GM12878 (cell line): ENCODE measurements around the gene DNMT3A.

Experiments used
- CBFB ChIP-seq: IDR thresholded peaks from 2 replicates; pipeline ENCODE4 v1.6.1; 2016; ENCODE audit warnings: antibody characterized with exemption, low read depth
- CHD2 ChIP-seq: IDR thresholded peaks from 2 replicates; pipeline ENCODE4 v1.6.1; 2011; ENCODE audit warnings: low read depth, low read length, improper control_type of control experiment, borderline replicate concordance
- FOS ChIP-seq: IDR thresholded peaks from 3 replicates; pipeline ENCODE4 v1.6.1; 2011; ENCODE audit warnings: borderline replicate concordance; ENCODE audit not compliant: insufficient read length; ENCODE audit errors: extremely low read depth
- HDGF ChIP-seq: fragments of 450-650 bp; IDR thresholded peaks from 2 replicates; pipeline ENCODE4 v1.6.1; 2016; ENCODE audit warnings: antibody characterized with exemption
- KLF5 ChIP-seq: fragments of 450-650 bp; IDR thresholded peaks from 2 replicates; pipeline ENCODE4 v1.6.1; 2014; ENCODE audit warnings: mild to moderate bottlenecking; ENCODE audit not compliant: partially characterized antibody
- NR2F1 ChIP-seq: fragments of 450-650 bp; conservative IDR thresholded peaks from 2 replicates; pipeline ENCODE4 v1.6.1; 2017; ENCODE audit warnings: mild to moderate bottlenecking
- RAD51 ChIP-seq: fragments of 450-650 bp; IDR thresholded peaks from 2 replicates; pipeline ENCODE4 v1.6.1; 2016; ENCODE audit warnings: moderate library complexity, mild to moderate bottlenecking, inconsistent platforms
- RFX5 ChIP-seq: IDR thresholded peaks from 2 replicates; pipeline ENCODE4 v1.6.1; 2011; ENCODE audit warnings: low read depth, low read length, improper control_type of control experiment
- USF2 ChIP-seq: IDR thresholded peaks from 2 replicates; pipeline ENCODE4 v1.6.1; 2011; ENCODE audit warnings: low read depth, low read length, improper control_type of control experiment, borderline replicate concordance
- ZNF24 ChIP-seq: fragments of 450-650 bp; IDR thresholded peaks from 2 replicates; pipeline ENCODE4 v1.6.1; 2017; ENCODE audit warnings: antibody characterized with exemption, mild to moderate bottlenecking
- TF ChIP-seq, protein P1 (sequence below), 3 experiments: IDR thresholded peaks in 2 of 3; conservative IDR thresholded peaks in 1 of 3; 2 replicates each; pipeline ENCODE4 v1.5.1; 2011; ENCODE audit warnings: low read depth in 3 of 3, low read length in 3 of 3, mild to moderate bottlenecking in 3 of 3, control low read depth in 2 of 3, moderate library complexity in 2 of 3, inconsistent platforms in 1 of 3, mixed read lengths in 1 of 3; ENCODE audit not compliant: control insufficient read depth in 2 of 3, insufficient read depth in 1 of 3; ENCODE audit errors: extremely low read depth in 1 of 3

DNA sequence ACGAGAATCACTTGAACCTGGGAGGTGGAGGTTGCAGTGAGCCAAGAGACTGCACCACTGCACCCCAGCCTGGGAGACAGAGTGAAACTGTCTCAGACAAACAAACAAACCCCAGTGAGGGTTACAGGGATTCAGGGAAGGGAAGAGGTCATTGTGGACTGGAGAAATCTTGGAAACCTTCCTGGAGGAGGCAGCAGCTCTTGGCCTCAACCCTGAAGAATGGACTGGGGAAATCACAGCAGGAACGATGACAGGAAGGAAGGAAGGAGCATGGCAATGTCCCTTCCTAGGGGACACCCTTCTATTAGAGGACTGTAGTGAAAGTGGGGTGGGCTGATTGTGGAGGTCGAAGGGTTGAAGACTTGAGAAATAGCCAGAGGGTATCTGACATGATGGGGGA is 72.5 kb downstream of the DNMT3A start:
- TF ChIP-seq, protein P1, sequence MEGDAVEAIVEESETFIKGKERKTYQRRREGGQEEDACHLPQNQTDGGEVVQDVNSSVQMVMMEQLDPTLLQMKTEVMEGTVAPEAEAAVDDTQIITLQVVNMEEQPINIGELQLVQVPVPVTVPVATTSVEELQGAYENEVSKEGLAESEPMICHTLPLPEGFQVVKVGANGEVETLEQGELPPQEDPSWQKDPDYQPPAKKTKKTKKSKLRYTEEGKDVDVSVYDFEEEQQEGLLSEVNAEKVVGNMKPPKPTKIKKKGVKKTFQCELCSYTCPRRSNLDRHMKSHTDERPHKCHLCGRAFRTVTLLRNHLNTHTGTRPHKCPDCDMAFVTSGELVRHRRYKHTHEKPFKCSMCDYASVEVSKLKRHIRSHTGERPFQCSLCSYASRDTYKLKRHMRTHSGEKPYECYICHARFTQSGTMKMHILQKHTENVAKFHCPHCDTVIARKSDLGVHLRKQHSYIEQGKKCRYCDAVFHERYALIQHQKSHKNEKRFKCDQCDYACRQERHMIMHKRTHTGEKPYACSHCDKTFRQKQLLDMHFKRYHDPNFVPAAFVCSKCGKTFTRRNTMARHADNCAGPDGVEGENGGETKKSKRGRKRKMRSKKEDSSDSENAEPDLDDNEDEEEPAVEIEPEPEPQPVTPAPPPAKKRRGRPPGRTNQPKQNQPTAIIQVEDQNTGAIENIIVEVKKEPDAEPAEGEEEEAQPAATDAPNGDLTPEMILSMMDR (IDR thresholded peaks at IDR 0.05 in 2 of 3, conservative IDR thresholded peaks at IDR 0.05 in 1 of 3; ENCODE audit: control insufficient read depth in 2 of 3, extremely low read depth in 1 of 3, insufficient read depth in 1 of 3, low read depth in 3 of 3, low read length in 3 of 3) = no peak
- TF ChIP-seq CBFB (no peak), FOS (no peak), CHD2 (no peak), USF2 (no peak), RAD51 (no peak), RFX5 (no peak), ZNF24 (no peak), NR2F1 (no peak), KLF5 (no peak), HDGF (no peak)
